ENCODE data around the gene RCSD1.

Gene RCSD1

GRCh38 chr1:167631936-167632614, 2.0 kb downstream of the RCSD1 start:
- Histone ChIP-seq H2BK15ac (ENCODE audit: low read length) (no peak overlapping the region), H2BK12ac (ENCODE audit: low read length) (no peak overlapping the region), H2AFZ (ENCODE audit: low read length) (no peak overlapping the region), H4K8ac (ENCODE audit: low read depth, low read length) (no peak overlapping the region), H2AK5ac (ENCODE audit: low read depth, low read length) (no peak overlapping the region), H3K36me3 (replicated peaks in 1 of 2; ENCODE audit: control insufficient read depth in 2 of 2, insufficient read depth in 2 of 2, low read length in 2 of 2) (no peaks in the 10 kb centered on the region), H3K27ac (replicated peaks; ENCODE audit: low read length) (no peak overlapping the region), H2BK5ac (ENCODE audit: low read length) (no peak overlapping the region), H3K18ac (ENCODE audit: low read length) (no peak overlapping the region), H4K91ac (ENCODE audit: low read depth, low read length, poor library complexity) (no peak overlapping the region), H3K27me3 (ENCODE audit: control insufficient read depth in 3 of 3, insufficient read depth in 3 of 3, low read depth in 1 of 3, low read length in 3 of 3) (peaks cover 2 to 88% (median 37%) of the 10 kb centered on the region in 3 experiments), H3K9me3 (replicated peaks in 1 of 2; ENCODE audit: control insufficient read depth in 2 of 2, insufficient read depth in 1 of 2, low read depth in 1 of 2, low read length in 2 of 2) (peaks cover 0 to 10% of the 10 kb centered on the region in 2 donors), H3K4ac (ENCODE audit: low read length) (no peak overlapping the region), H3K79me1 (ENCODE audit: low read depth, low read length) (no peaks in the 10 kb centered on the region), H3K4me3 (ENCODE audit: low read length in 2 of 2) (no peak overlapping the region), H3K4me1 (ENCODE audit: control insufficient read depth in 2 of 2, insufficient read depth in 1 of 2, low read depth in 1 of 2, low read length in 2 of 2) (peaks cover 0 to 9% of the 10 kb centered on the region in 2 donors), H3K4me2 (ENCODE audit: insufficient read depth, low read length, poor library complexity, severe bottlenecking) (no peak overlapping the region), H3K14ac (ENCODE audit: low read length) (no peak overlapping the region), H3K9ac (ENCODE audit: low read depth, low read length, poor library complexity) (no peak overlapping the region), H3K23ac (ENCODE audit: low read depth, low read length, poor library complexity) (no peak overlapping the region), H2BK120ac (ENCODE audit: low read depth, low read length) (no peak overlapping the region)
- WGBS, 2 donors (ENCODE audit: extremely low coverage in 2 of 2, insufficient read length in 2 of 2, insufficient replicate concordance in 1 of 2) = no CpG with 5 or more reads among the region's 4 CpGs
- no peak for DNase-seq (ENCODE audit: low spot score)

- Histone ChIP-seq H3K14ac (ENCODE audit: low read length) (no peak overlapping the region), H2BK15ac (ENCODE audit: low read length) (no peak overlapping the region), H3K4me1 (ENCODE audit: control insufficient read depth in 2 of 2, insufficient read depth in 1 of 2, low read depth in 1 of 2, low read length in 2 of 2) (peaks cover 0 to 11% of the 10 kb centered on the region in 2 donors), H2AFZ (ENCODE audit: low read length) (no peak overlapping the region), H3K36me3 (replicated peaks in 1 of 2; ENCODE audit: control insufficient read depth in 2 of 2, insufficient read depth in 2 of 2, low read length in 2 of 2) (no peaks in the 10 kb centered on the region), H3K23ac (ENCODE audit: low read depth, low read length, poor library complexity) (no peak overlapping the region), H3K4me3 (ENCODE audit: low read length in 2 of 2) (no peak overlapping the region), H3K27me3 (ENCODE audit: control insufficient read depth in 3 of 3, insufficient read depth in 3 of 3, low read depth in 1 of 3, low read length in 3 of 3) (peaks cover 2 to 82% (median 32%) of the 10 kb centered on the region in 3 experiments), H2BK12ac (ENCODE audit: low read length) (no peak overlapping the region), H4K91ac (ENCODE audit: low read depth, low read length, poor library complexity) (no peak overlapping the region), H2AK5ac (ENCODE audit: low read depth, low read length) (no peak overlapping the region), H2BK120ac (ENCODE audit: low read depth, low read length) (no peak overlapping the region), H3K4me2 (ENCODE audit: insufficient read depth, low read length, poor library complexity, severe bottlenecking) (no peak overlapping the region), H3K18ac (ENCODE audit: low read length) (no peak overlapping the region), H3K4ac (ENCODE audit: low read length) (no peak overlapping the region), H4K8ac (ENCODE audit: low read depth, low read length) (no peak overlapping the region), H3K9ac (ENCODE audit: low read depth, low read length, poor library complexity) (no peak overlapping the region), H3K9me3 (replicated peaks in 1 of 2; ENCODE audit: control insufficient read depth in 2 of 2, insufficient read depth in 1 of 2, low read depth in 1 of 2, low read length in 2 of 2) (peaks cover 0 to 10% of the 10 kb centered on the region in 2 donors), H3K79me1 (ENCODE audit: low read depth, low read length) (no peaks in the 10 kb centered on the region), H3K27ac (replicated peaks; ENCODE audit: low read length) (no peak overlapping the region), H2BK5ac (ENCODE audit: low read length) (no peak overlapping the region)
- no CpG with 5 or more reads among the region's 3 CpGs for WGBS, 2 donors (ENCODE audit: extremely low coverage in 2 of 2, insufficient read length in 2 of 2, insufficient replicate concordance in 1 of 2)
- no peak for DNase-seq (ENCODE audit: low spot score)
Observed at GRCh38 chr1:167633258-167633944, 3.4 kb downstream of the RCSD1 start.

GRCh38 chr1:167634435-167634834, 4.4 kb downstream of the RCSD1 start:
- H3K27me3 ChIP-seq (ENCODE audit: control insufficient read depth in 3 of 3, insufficient read depth in 3 of 3, low read depth in 1 of 3, low read length in 3 of 3) = peaks cover 2 to 71% (median 24%) of the 10 kb centered on the region in 3 experiments

GRCh38 chr1:167635156-167635648, 5.2 kb downstream of the RCSD1 start:
- Histone ChIP-seq H2BK12ac (ENCODE audit: low read length) (peak overlapping the region; percentile 23), H3K9me3 (replicated peaks in 1 of 2; ENCODE audit: control insufficient read depth in 2 of 2, insufficient read depth in 1 of 2, low read depth in 1 of 2, low read length in 2 of 2) (peaks cover 0 to 2% of the 10 kb centered on the region in 2 donors), H3K27ac (replicated peaks; ENCODE audit: low read length) (no peak overlapping the region), H2BK120ac (ENCODE audit: low read depth, low read length) (no peak overlapping the region), H4K91ac (ENCODE audit: low read depth, low read length, poor library complexity) (no peak overlapping the region), H3K14ac (ENCODE audit: low read length) (no peak overlapping the region), H3K4me2 (ENCODE audit: insufficient read depth, low read length, poor library complexity, severe bottlenecking) (peak overlapping the region; percentile 41), H3K79me1 (ENCODE audit: low read depth, low read length) (no peaks in the 10 kb centered on the region), H2BK5ac (ENCODE audit: low read length) (no peak overlapping the region), H3K4me1 (ENCODE audit: control insufficient read depth in 2 of 2, insufficient read depth in 1 of 2, low read depth in 1 of 2, low read length in 2 of 2) (peaks cover 0 to 11% of the 10 kb centered on the region in 2 donors), H3K23ac (ENCODE audit: low read depth, low read length, poor library complexity) (peak overlapping the region; percentile 26), H3K4me3 (ENCODE audit: low read length in 2 of 2) (no peak overlapping the region), H2AFZ (ENCODE audit: low read length) (peak overlapping the region; percentile 50), H3K4ac (ENCODE audit: low read length) (no peak overlapping the region), H4K8ac (ENCODE audit: low read depth, low read length) (no peak overlapping the region), H3K36me3 (replicated peaks in 1 of 2; ENCODE audit: control insufficient read depth in 2 of 2, insufficient read depth in 2 of 2, low read length in 2 of 2) (no peaks in the 10 kb centered on the region), H3K18ac (ENCODE audit: low read length) (peak overlapping the region; percentile 86), H2BK15ac (ENCODE audit: low read length) (peak overlapping the region; percentile 22), H3K27me3 (ENCODE audit: control insufficient read depth in 3 of 3, insufficient read depth in 3 of 3, low read depth in 1 of 3, low read length in 3 of 3) (peaks cover 2 to 65% (median 16%) of the 10 kb centered on the region in 3 experiments), H2AK5ac (ENCODE audit: low read depth, low read length) (no peak overlapping the region), H3K9ac (ENCODE audit: low read depth, low read length, poor library complexity) (peak overlapping the region; percentile 9)
- peak; percentile 36 for DNase-seq (ENCODE audit: low spot score)
- no CpG with 5 or more reads among the region's 19 CpGs for WGBS, 2 donors (ENCODE audit: extremely low coverage in 2 of 2, insufficient read length in 2 of 2, insufficient replicate concordance in 1 of 2)

More at GRCh38 chr1:167634435-167634834, 4.4 kb downstream of the RCSD1 start:
- no peak overlapping the region for H3K9ac ChIP-seq (ENCODE audit: low read depth, low read length, poor library complexity)
- H4K8ac ChIP-seq (ENCODE audit: low read depth, low read length) = no peak overlapping the region
- H2BK5ac ChIP-seq (ENCODE audit: low read length) = no peak overlapping the region
- no peaks in the 10 kb centered on the region for H3K36me3 ChIP-seq (replicated peaks in 1 of 2; ENCODE audit: control insufficient read depth in 2 of 2, insufficient read depth in 2 of 2, low read length in 2 of 2)
- H3K4ac ChIP-seq (ENCODE audit: low read length) = no peak overlapping the region
- H3K14ac ChIP-seq (ENCODE audit: low read length) = no peak overlapping the region
- WGBS, 2 donors (ENCODE audit: extremely low coverage in 2 of 2, insufficient read length in 2 of 2, insufficient replicate concordance in 1 of 2) = no CpG with 5 or more reads among the region's 2 CpGs
- no peak overlapping the region for H2AK5ac ChIP-seq (ENCODE audit: low read depth, low read length)
- H4K91ac ChIP-seq (ENCODE audit: low read depth, low read length, poor library complexity) = no peak overlapping the region
- no peak overlapping the region for H3K23ac ChIP-seq (ENCODE audit: low read depth, low read length, poor library complexity)
- no peak overlapping the region for H3K4me2 ChIP-seq (ENCODE audit: insufficient read depth, low read length, poor library complexity, severe bottlenecking)
- DNase-seq (ENCODE audit: low spot score) = no peak
- peaks cover 0 to 11% of the 10 kb centered on the region in 2 donors for H3K4me1 ChIP-seq (ENCODE audit: control insufficient read depth in 2 of 2, insufficient read depth in 1 of 2, low read depth in 1 of 2, low read length in 2 of 2)
- H3K27ac ChIP-seq (replicated peaks; ENCODE audit: low read length) = no peak overlapping the region
- no peaks in the 10 kb centered on the region for H3K79me1 ChIP-seq (ENCODE audit: low read depth, low read length)
- H2BK120ac ChIP-seq (ENCODE audit: low read depth, low read length) = no peak overlapping the region
- no peak overlapping the region for H2BK12ac ChIP-seq (ENCODE audit: low read length)
- no peak overlapping the region for H2BK15ac ChIP-seq (ENCODE audit: low read length)
- no peak overlapping the region for H2AFZ ChIP-seq (ENCODE audit: low read length)
- peaks cover 0 to 5% of the 10 kb centered on the region in 2 donors for H3K9me3 ChIP-seq (replicated peaks in 1 of 2; ENCODE audit: control insufficient read depth in 2 of 2, insufficient read depth in 1 of 2, low read depth in 1 of 2, low read length in 2 of 2)
- H3K4me3 ChIP-seq (ENCODE audit: low read length in 2 of 2) = no peak overlapping the region
- H3K18ac ChIP-seq (ENCODE audit: low read length) = no peak overlapping the region
